Activated B cell treated with CpG ODN at 0.5 μM for 24 hours (primary cell): ENCODE measurements around the gene NRXN3. TPM values are rescaled to one million over a fixed set of nuclear protein-coding genes. Genes with fewer than 3 reads are reported as not detected.

Experiments
- ATAC-seq: fragments of 200-7000 bp; cut with Tn5 transposase; one replicate; pipeline ENCODE4 v1.10.0; 2021; ENCODE audit warnings: low read depth, mild to moderate bottlenecking, moderate library complexity
- CTCF ChIA-PET: fragments of 350-600 bp; sonication (Branson Sonifier 250); formaldehyde crosslinking; loops from one replicate; lab custom pipeline; 2021; ENCODE audit warnings: antibody characterized with exemption; lab: Charles Lee
- POLR2A ChIA-PET: fragments of 350-600 bp; sonication (Branson Sonifier 250); formaldehyde crosslinking; loops from one replicate; lab custom pipeline; 2021; ENCODE audit warnings: antibody characterized with exemption; lab: Charles Lee
- DNase-seq: peaks from one replicate; pipeline ENCODE4 v3.0.0; 2022
- H3K27ac Mint-ChIP-seq: one replicate; pipeline ENCODE4 v1.8.0; 2020; ENCODE audit warnings: mixed read lengths
- H3K27me3 Mint-ChIP-seq: one replicate; pipeline ENCODE4 v1.8.0; 2021; ENCODE audit warnings: mixed read lengths
- H3K36me3 Mint-ChIP-seq: one replicate; pipeline ENCODE4 v1.8.0; 2021; ENCODE audit warnings: low read depth, mixed read lengths
- H3K4me1 Mint-ChIP-seq: one replicate; pipeline ENCODE4 v1.8.0; 2021; ENCODE audit warnings: mixed read lengths
- H3K4me3 Mint-ChIP-seq: one replicate; pipeline ENCODE4 v1.8.0; 2020; ENCODE audit warnings: mild to moderate bottlenecking, mixed read lengths
- H3K9me3 Mint-ChIP-seq: one replicate; pipeline ENCODE4 v1.8.0; 2020; ENCODE audit warnings: mixed read lengths
- CTCF ChIP-seq: fragments of 200-600 bp; IDR thresholded peaks from one replicate; pipeline ENCODE4 v1.8.0; 2022; ENCODE audit warnings: antibody characterized with exemption, mild to moderate bottlenecking
- intact Hi-C: fragments of 100-400 bp; cut with micrococcal nuclease; formaldehyde crosslinking; loops from one replicate; pipeline ENCODE4 v1.15.1; 2024
- total RNA-seq: library from RNA; stranded (reverse); gene quantifications from 2 replicates; pipeline ENCODE4 v1.2.3, GENCODE V29; 2022

The NRXN3 gene
- total RNA-seq, 1 donor from 2014 or later: not detected

- H3K27me3 Mint-ChIP-seq: no peaks in the 10 kb centered on the region
- no peak overlapping the region for H3K4me3 Mint-ChIP-seq
- H3K4me1 Mint-ChIP-seq: no peaks in the 10 kb centered on the region
- ChIA-PET POLR2A (no interaction called here), CTCF (no interaction called here)
- H3K9me3 Mint-ChIP-seq: peaks cover 2% of the 10 kb centered on the region
- H3K36me3 Mint-ChIP-seq: no peaks in the 10 kb centered on the region
- no peak for DNase-seq
- no peak overlapping the region for H3K27ac Mint-ChIP-seq
- no peak for ATAC-seq
- intact Hi-C loops: no loop called here
- no peak for TF ChIP-seq CTCF
Measured at GRCh38 chr14:79093531-79093930, 923.4 kb downstream of the NRXN3 start.

- ChIA-PET CTCF (no interaction called here), POLR2A (no interaction called here)
- Mint-ChIP-seq H3K9me3 (peaks cover 2% of the 10 kb centered on the region), H3K4me3 (no peak overlapping the region), H3K36me3 (no peaks in the 10 kb centered on the region), H3K4me1 (no peaks in the 10 kb centered on the region), H3K27me3 (no peaks in the 10 kb centered on the region), H3K27ac (no peak overlapping the region)
- no peak for DNase-seq
- no peak for TF ChIP-seq CTCF
- intact Hi-C loops: no loop called here
- ATAC-seq: no peak
Measured at GRCh38 chr14:79094951-79095350, 924.8 kb downstream of the NRXN3 start.

- DNase-seq: no peak
- H3K4me1 Mint-ChIP-seq: no peaks in the 10 kb centered on the region
- H3K27ac Mint-ChIP-seq: no peak overlapping the region
- POLR2A ChIA-PET: no interaction called here
- no peak for TF ChIP-seq CTCF
- no peak for ATAC-seq
- H3K27me3 Mint-ChIP-seq: no peaks in the 10 kb centered on the region
- no peaks in the 10 kb centered on the region for H3K36me3 Mint-ChIP-seq
- intact Hi-C loops: no loop called here
- H3K9me3 Mint-ChIP-seq: no peaks in the 10 kb centered on the region
- no peak overlapping the region for H3K4me3 Mint-ChIP-seq
- CTCF ChIA-PET: no interaction called here
Measured at GRCh38 chr14:79096811-79097210, 926.6 kb downstream of the NRXN3 start.

GRCh38 chr14:79098324-79098723 is 928.2 kb downstream of the NRXN3 start:
- H3K9me3 Mint-ChIP-seq: no peaks in the 10 kb centered on the region
- POLR2A ChIA-PET: no interaction called here
- CTCF ChIA-PET: no interaction called here
- DNase-seq (no peak), ATAC-seq (no peak)
- H3K4me3 Mint-ChIP-seq: no peak overlapping the region
- no peak overlapping the region for H3K27ac Mint-ChIP-seq
- H3K36me3 Mint-ChIP-seq: no peaks in the 10 kb centered on the region
- H3K27me3 Mint-ChIP-seq: no peaks in the 10 kb centered on the region
- H3K4me1 Mint-ChIP-seq: no peaks in the 10 kb centered on the region
- TF ChIP-seq CTCF: no peak
- intact Hi-C loops: no loop called here

GRCh38 chr14:79100578-79100977 is 930.4 kb downstream of the NRXN3 start:
- Mint-ChIP-seq H3K27me3 (no peaks in the 10 kb centered on the region), H3K9me3 (no peaks in the 10 kb centered on the region), H3K27ac (no peak overlapping the region), H3K36me3 (no peaks in the 10 kb centered on the region), H3K4me3 (no peak overlapping the region), H3K4me1 (no peaks in the 10 kb centered on the region)
- no peak for TF ChIP-seq CTCF
- ATAC-seq: no peak
- CTCF ChIA-PET: no interaction called here
- POLR2A ChIA-PET: no interaction called here
- DNase-seq: no peak
- intact Hi-C loops: no loop called here
